ENCODE data around the gene NFATC2IP.
"Not testable (repeated sequence)": the region's sequence is repeated elsewhere in the genome, so short reads cannot be mapped to it uniquely, and the experiment has no call there.

Gene NFATC2IP

DNA sequence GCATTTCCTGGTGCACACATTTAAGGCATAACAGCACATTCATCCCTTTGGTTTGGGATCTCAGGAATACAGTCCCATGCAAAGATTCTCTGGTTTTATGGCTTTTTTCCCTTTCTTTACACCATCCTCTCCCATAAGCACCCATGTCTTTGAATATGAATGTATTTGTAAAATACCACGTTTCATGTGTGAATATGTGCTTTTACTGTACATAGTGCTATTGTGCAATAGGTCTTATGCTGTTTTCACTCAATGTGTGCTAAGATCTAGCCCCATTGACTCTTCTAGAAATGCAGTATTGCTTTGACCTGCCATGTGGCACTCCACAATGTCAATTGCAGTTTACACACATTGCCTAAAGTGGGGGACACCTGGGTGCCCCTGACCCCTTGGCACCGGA is 13.8 kb downstream of the NFATC2IP start:
- no peak for DNase-seq (ENCODE audit: extremely low read depth in 1 of 2, low read depth in 1 of 2)

DNA sequence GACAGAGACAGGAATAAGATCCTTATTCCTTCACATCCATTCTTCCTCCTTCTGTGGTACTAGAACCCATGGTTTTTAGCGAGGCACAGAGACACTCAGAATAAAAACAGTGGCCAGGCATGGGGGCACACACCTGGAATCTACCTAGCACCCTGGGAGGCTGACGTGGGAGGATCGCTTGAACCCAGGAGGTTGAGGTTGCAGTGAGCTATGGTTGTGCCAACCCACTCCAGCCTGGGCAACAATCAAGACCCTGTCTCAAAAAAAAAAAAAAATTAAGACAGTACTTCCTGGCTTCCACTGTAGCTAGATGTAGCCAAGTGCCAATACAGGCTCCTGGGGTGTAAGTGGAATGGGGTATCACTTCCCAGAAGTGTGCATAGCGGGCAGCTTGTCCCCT is 16.4 kb downstream of the NFATC2IP start:
- DNase-seq (ENCODE audit: extremely low read depth in 1 of 2, low read depth in 1 of 2): no peak

DNA sequence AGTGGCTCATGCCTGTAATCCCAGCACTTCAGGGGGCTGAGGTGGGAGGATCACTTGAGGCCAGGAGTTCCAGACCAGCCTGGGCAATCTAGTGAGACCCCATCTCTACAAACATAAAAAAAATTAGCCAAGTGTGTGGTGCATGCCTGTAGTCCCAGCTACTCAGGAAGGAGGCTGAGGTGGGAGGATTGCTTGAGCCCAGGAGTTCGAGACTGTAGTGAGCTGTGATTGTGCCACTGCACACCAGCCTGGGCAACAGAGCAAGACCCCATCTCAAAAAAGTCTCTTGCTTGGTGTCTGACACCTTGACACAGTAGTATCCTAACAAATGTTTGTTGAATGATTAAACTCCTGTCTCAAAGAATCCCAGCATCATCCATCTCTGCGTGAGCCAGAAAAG is 19.0 kb downstream of the NFATC2IP start:
- not testable (repeated sequence) for DNase-seq (ENCODE audit: extremely low read depth in 1 of 2, low read depth in 1 of 2)

- DNase-seq (ENCODE audit: extremely low read depth in 1 of 2, low read depth in 1 of 2): no peak
Measured at GRCh38 chr16:28974007-28974436, 23.3 kb downstream of the NFATC2IP start.

GRCh38 chr16:28974437-28975157 is 23.9 kb downstream of the NFATC2IP start, which contains the start of gene SPNS1:
Gene SPNS1 (plus strand): TSS chr16:28974778. CDS start chr16:28975152, 374 bp downstream.
- peak; percentile 74 to 85 for DNase-seq (ENCODE audit: extremely low read depth in 1 of 2, low read depth in 1 of 2)

- DNase-seq (ENCODE audit: extremely low read depth in 1 of 2, low read depth in 1 of 2): no peak
Measured at GRCh38 chr16:28975158-28975599, 24.4 kb downstream of the NFATC2IP start.

- no peak for DNase-seq (ENCODE audit: extremely low read depth in 1 of 2, low read depth in 1 of 2)
Measured at GRCh38 chr16:28977703-28978662, 27.2 kb downstream of the NFATC2IP start.

DNA sequence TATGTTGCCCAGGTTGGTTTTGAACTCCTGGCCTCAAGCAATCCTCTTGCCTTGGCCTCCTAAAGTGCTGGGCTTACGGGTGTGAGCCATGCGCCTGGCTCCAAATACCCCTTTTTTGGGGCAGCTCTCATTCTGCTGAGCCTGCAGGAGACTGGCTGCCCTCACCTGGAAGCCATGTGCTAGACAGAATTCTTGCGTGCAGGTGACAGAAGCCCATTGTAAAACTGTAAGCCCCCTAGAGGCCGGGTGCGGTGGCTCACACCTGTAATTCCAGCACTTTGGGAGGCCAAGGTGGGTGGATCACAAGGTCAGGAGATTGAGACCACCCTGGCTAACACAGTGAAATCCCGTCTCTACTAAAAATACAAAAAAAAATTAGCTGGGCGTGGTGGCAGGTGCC is 29.6 kb downstream of the NFATC2IP start:
- DNase-seq (ENCODE audit: extremely low read depth in 1 of 2, low read depth in 1 of 2): not testable (repeated sequence)

DNA sequence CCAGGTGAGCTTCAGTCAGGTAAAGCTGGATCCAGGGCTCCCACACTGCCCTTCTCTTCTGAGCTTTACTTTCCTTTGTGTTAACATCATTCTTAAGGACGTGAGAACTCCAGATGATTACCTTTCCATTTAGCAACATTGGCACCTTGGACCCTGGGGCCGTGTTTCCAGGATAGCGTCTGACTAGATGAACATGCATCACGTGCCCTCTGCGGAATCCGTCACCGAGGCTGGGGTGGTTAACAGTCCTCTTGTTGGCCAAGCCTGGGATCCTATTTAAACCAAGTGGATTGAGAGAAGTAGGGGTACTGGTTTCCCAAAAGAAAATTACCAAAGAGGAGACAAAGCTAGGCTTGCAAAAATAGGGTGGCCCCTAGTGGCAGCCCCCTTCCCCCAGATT is 30.2 kb downstream of the NFATC2IP start:
- no peak for DNase-seq (ENCODE audit: extremely low read depth in 1 of 2, low read depth in 1 of 2)

- DNase-seq (ENCODE audit: extremely low read depth in 1 of 2, low read depth in 1 of 2): no peak
Measured at GRCh38 chr16:28981517-28981916, 30.8 kb downstream of the NFATC2IP start.

GRCh38 chr16:28982418-28982817 is 31.7 kb downstream of the NFATC2IP start:
- no peak for DNase-seq (ENCODE audit: extremely low read depth in 1 of 2, low read depth in 1 of 2)

GRCh38 chr16:28982949-28983348 is 32.2 kb downstream of the NFATC2IP start:
- DNase-seq (ENCODE audit: extremely low read depth in 1 of 2, low read depth in 1 of 2): no peak

DNA sequence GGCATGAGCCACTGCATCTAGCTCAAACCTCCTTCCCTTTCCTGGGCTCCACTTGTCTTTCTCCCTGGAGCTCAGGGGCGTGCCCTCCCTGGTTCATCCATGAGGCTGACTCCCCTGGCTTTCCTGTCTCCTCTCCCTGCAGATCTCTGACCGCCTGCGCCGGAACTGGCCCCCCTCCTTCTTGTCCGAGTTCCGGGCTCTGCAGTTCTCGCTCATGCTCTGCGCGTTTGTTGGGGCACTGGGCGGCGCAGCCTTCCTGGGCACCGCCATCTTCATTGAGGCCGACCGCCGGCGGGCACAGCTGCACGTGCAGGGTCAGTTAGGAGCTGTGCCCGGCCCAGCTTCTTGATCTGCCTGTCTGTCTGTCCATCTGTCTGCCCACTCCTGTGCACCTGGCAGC is 32.9 kb downstream of the NFATC2IP start:
- DNase-seq (ENCODE audit: extremely low read depth in 1 of 2, low read depth in 1 of 2): no peak

DNA sequence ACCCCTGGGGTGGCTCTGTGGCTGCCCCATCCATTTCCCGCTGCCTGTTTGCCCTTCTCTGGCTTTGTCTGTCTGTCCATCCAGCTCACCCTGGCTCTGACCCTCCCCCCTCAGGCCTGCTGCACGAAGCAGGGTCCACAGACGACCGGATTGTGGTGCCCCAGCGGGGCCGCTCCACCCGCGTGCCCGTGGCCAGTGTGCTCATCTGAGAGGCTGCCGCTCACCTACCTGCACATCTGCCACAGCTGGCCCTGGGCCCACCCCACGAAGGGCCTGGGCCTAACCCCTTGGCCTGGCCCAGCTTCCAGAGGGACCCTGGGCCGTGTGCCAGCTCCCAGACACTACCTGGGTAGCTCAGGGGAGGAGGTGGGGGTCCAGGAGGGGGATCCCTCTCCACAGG is 33.4 kb downstream of the NFATC2IP start:
- no peak for DNase-seq (ENCODE audit: extremely low read depth in 1 of 2, low read depth in 1 of 2)

DNA sequence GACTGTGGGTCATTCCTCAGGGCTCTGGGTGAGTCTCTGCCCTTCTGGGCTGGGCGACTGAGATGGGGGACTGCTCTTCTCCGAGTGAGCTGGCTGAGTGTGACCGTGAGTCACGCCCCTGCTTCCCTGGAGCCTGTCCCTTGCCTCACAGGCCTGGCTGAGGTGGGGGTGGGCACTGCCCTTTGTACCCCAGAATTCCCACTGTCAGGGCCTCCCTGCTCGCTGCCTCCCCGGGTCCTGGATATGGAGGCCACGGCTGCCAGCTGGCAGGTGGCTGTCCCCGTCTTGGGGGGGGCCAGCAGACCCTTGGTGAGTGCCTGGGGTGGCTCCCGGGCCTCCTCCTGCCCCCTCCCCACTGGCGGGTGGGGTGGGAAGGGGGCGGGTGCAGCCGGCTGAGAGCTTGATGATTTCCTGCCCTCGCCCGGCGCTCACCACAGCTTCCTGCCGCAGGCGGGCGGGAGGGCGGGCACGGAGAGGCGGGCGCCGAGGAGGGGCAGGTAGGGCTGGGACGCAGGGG is 33.9 kb downstream of the NFATC2IP start, which contains the start of gene LAT:
TSS of gene LAT (plus strand) at position 434 of the 517 bp plus-strand sequence. CDS start 366 bp downstream, outside the sequence.
- peak in 1 of 2 donors; percentile 69 for DNase-seq (ENCODE audit: extremely low read depth in 1 of 2, low read depth in 1 of 2)

GRCh38 chr16:28985211-28986041 is 34.7 kb downstream of the NFATC2IP start:
- DNase-seq (ENCODE audit: extremely low read depth in 1 of 2, low read depth in 1 of 2): no peak

GRCh38 chr16:28986046-28986445 is 35.3 kb downstream of the NFATC2IP start:
- no peak for DNase-seq (ENCODE audit: extremely low read depth in 1 of 2, low read depth in 1 of 2)

- DNase-seq (ENCODE audit: extremely low read depth in 1 of 2, low read depth in 1 of 2): no peak
Measured at GRCh38 chr16:28986492-28986891, 35.8 kb downstream of the NFATC2IP start.

DNA sequence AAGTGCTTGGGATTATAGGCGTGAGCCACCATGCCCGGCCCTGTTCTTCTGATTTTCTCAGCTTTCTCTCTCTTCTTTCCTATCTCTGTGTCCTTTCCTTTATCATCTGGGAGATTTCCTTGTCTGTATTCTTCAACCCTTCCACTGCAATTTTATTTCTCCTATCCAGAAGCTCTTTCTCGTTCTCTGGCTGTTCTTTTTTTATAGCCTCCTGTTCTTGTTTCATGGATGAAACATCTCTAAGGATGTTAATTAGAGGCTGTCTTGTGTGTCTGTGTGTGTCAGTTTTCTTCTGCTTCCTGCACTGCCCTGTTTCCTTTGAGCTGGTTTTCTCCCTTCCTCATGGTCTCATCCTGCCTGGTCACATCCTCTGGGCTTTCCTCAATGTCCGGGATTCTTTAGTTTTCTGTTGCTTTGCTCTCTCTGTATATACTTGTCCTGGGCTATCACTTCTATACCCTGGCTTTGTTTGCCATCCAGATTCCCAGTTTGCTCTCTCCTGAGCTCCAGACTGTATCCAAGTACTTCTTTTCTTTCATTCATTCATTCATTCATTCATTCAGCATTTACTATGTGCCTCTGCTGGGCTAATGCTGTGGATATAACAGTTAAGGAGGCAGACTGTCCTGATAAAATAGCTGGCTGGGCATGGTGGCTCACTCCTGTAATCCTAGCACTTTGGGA is 36.6 kb downstream of the NFATC2IP start:
- DNase-seq (ENCODE audit: extremely low read depth in 1 of 2, low read depth in 1 of 2): no peak

GRCh38 chr16:28989363-28989762 is 38.6 kb downstream of the NFATC2IP start:
- DNase-seq (ENCODE audit: extremely low read depth in 1 of 2, low read depth in 1 of 2): no peak
